ENCODE results near the gene SIRT4.
"Not testable (repeated sequence)": the region's sequence is repeated elsewhere in the genome, so short reads cannot be mapped to it uniquely, and the experiment has no call there.

Gene SIRT4

GRCh38 chr12:120301962-120302815 lies at the start of gene SIRT4:
Gene SIRT4, plus strand, starts transcription at chr12:120302321. Its CDS starts 1,241 bp downstream, at chr12:120303562.
- peak within 1 kb of the TSS; percentile 70 for H3K4me3 ChIP-seq (ENCODE audit: low read depth, low read length)
- TF ChIP-seq CTCF (IDR thresholded peaks at IDR 0.05; ENCODE audit: low read depth, low read length), result peak; percentile 96
- TF ChIP-seq MAX (IDR thresholded peaks at IDR 0.05; ENCODE audit: low read depth, low read length), result peak; percentile 60
- peak; percentile 17 for TF ChIP-seq POLR2A (IDR thresholded peaks at IDR 0.05; ENCODE audit: extremely low read depth, insufficient read length)
- peak; percentile 26; the same call in 1 of the 2 replicates for TF ChIP-seq MYC (IDR thresholded peaks at IDR 0.05; ENCODE audit: low read depth, low read length)
- peak; percentile 97 for DNase-seq (ENCODE audit: low read depth)

- peak; percentile 78 for DNase-seq (ENCODE audit: low read depth)
- H3K4me3 ChIP-seq (ENCODE audit: low read depth, low read length), result not testable (repeated sequence)
These were observed 48.8 kb upstream of the SIRT4 start for GRCh38 chr12:120253313-120253712.

- H3K4me3 ChIP-seq (ENCODE audit: low read depth, low read length), result no peak overlapping the region
- DNase-seq (ENCODE audit: low read depth), result no peak
- TF ChIP-seq CTCF (IDR thresholded peaks at IDR 0.05; ENCODE audit: low read depth, low read length) (peak; percentile 23), MYC (IDR thresholded peaks at IDR 0.05; ENCODE audit: low read depth, low read length) (no peak)
These were observed 47.3 kb upstream of the SIRT4 start for GRCh38 chr12:120254809-120255208.

GRCh38 chr12:120257041-120257821 lies 44.9 kb upstream of the SIRT4 start:
- DNase-seq (ENCODE audit: low read depth), result no peak
- TF ChIP-seq POLR2A (IDR thresholded peaks at IDR 0.05; ENCODE audit: extremely low read depth, insufficient read length) (no peak), MAX (IDR thresholded peaks at IDR 0.05; ENCODE audit: low read depth, low read length) (no peak), CTCF (IDR thresholded peaks at IDR 0.05; ENCODE audit: low read depth, low read length) (no peak), MYC (IDR thresholded peaks at IDR 0.05; ENCODE audit: low read depth, low read length) (no peak)
- no peak overlapping the region for H3K4me3 ChIP-seq (ENCODE audit: low read depth, low read length)

GRCh38 chr12:120258323-120258896 lies 43.7 kb upstream of the SIRT4 start:
- TF ChIP-seq CTCF (IDR thresholded peaks at IDR 0.05; ENCODE audit: low read depth, low read length) (no peak), MAX (IDR thresholded peaks at IDR 0.05; ENCODE audit: low read depth, low read length) (no peak)
- no peak for DNase-seq (ENCODE audit: low read depth)
- H3K4me3 ChIP-seq (ENCODE audit: low read depth, low read length), result no peak overlapping the region

- DNase-seq (ENCODE audit: low read depth), result no peak
- no peak overlapping the region for H3K4me3 ChIP-seq (ENCODE audit: low read depth, low read length)
These were observed 42.5 kb upstream of the SIRT4 start for GRCh38 chr12:120259418-120260202.

More at GRCh38 chr12:120259418-120260202, 42.5 kb upstream of the SIRT4 start:
- TF ChIP-seq CTCF (IDR thresholded peaks at IDR 0.05; ENCODE audit: low read depth, low read length), result no peak
- TF ChIP-seq MYC (IDR thresholded peaks at IDR 0.05; ENCODE audit: low read depth, low read length), result no peak
- TF ChIP-seq POLR2A (IDR thresholded peaks at IDR 0.05; ENCODE audit: extremely low read depth, insufficient read length), result no peak
- no peak for TF ChIP-seq MAX (IDR thresholded peaks at IDR 0.05; ENCODE audit: low read depth, low read length)
